Ectodermal cell (in vitro differentiated cells): ENCODE results near the gene CEBPB.

ENCODE experiments used
- H3K27ac ChIP-seq: 2 replicates; pipeline ENCODE4 v1.7.0; 2013; ENCODE audit warnings: mild to moderate bottlenecking, low read depth, low read length; ENCODE audit not compliant: insufficient read depth, poor library complexity, severe bottlenecking
- H3K27me3 ChIP-seq: 2 replicates; pipeline ENCODE4 v1.7.0; 2013; ENCODE audit warnings: mild to moderate bottlenecking, low read length; ENCODE audit not compliant: insufficient read depth, control insufficient read depth, poor library complexity, severe bottlenecking
- H3K36me3 ChIP-seq: one replicate; pipeline ENCODE4 v1.7.0; 2013; ENCODE audit warnings: low read length; ENCODE audit not compliant: control insufficient read depth, insufficient read depth
- H3K4me1 ChIP-seq: one replicate; pipeline ENCODE4 v1.7.0; 2013; ENCODE audit warnings: low read length; ENCODE audit not compliant: control insufficient read depth, insufficient read depth
- H3K4me3 ChIP-seq: 2 replicates; pipeline ENCODE4 v1.7.0; 2013; ENCODE audit warnings: low read depth, low read length, control low read depth; ENCODE audit not compliant: insufficient read depth
- H3K9me3 ChIP-seq: 2 replicates; pipeline ENCODE4 v1.7.0; 2013; ENCODE audit warnings: mild to moderate bottlenecking, low read length, moderate library complexity; ENCODE audit not compliant: control insufficient read depth
- WGBS, 2 experiments: methylation state at CpG; one replicate each; pipeline ENCODE4 v1.1.7; 2013; ENCODE audit warnings: missing lambda C conversion rate in 2 of 2; 5-methylcytosine and 5-hydroxymethylcytosine counted together

The CEBPB gene

GRCh38 chr20:50230871-50231560 lies 40.4 kb downstream of the CEBPB start:
- no peak overlapping the region for H3K27ac ChIP-seq
- WGBS, 2 experiments = 87 to 88% methylated on average over 9 of the region's 9 CpGs
- H3K9me3 ChIP-seq = no peaks in the 10 kb centered on the region
- H3K4me1 ChIP-seq = no peaks in the 10 kb centered on the region
- no peaks in the 10 kb centered on the region for H3K36me3 ChIP-seq
- H3K27me3 ChIP-seq = no peaks in the 10 kb centered on the region
- H3K4me3 ChIP-seq = no peak overlapping the region

GRCh38 chr20:50231854-50232253 lies 41.2 kb downstream of the CEBPB start:
- WGBS, 2 experiments = 92 to 94% methylated on average over 6 of the region's 6 CpGs
- Histone ChIP-seq H3K9me3 (no peaks in the 10 kb centered on the region), H3K4me1 (no peaks in the 10 kb centered on the region), H3K27me3 (no peaks in the 10 kb centered on the region), H3K27ac (no peak overlapping the region), H3K36me3 (no peaks in the 10 kb centered on the region), H3K4me3 (no peak overlapping the region)

- H3K27me3 ChIP-seq = no peaks in the 10 kb centered on the region
- H3K4me1 ChIP-seq = no peaks in the 10 kb centered on the region
- H3K4me3 ChIP-seq = no peak overlapping the region
- no peaks in the 10 kb centered on the region for H3K9me3 ChIP-seq
- H3K36me3 ChIP-seq = no peaks in the 10 kb centered on the region
- WGBS, 2 experiments = 92 to 93% methylated on average over 7 of the region's 7 CpGs
- H3K27ac ChIP-seq = no peak overlapping the region
Measured at GRCh38 chr20:50232651-50233324, 42.2 kb downstream of the CEBPB start.

GRCh38 chr20:50233325-50234212 lies 42.9 kb downstream of the CEBPB start:
- Histone ChIP-seq H3K9me3 (no peaks in the 10 kb centered on the region), H3K4me3 (no peak overlapping the region), H3K4me1 (no peaks in the 10 kb centered on the region), H3K36me3 (no peaks in the 10 kb centered on the region), H3K27me3 (no peaks in the 10 kb centered on the region), H3K27ac (no peak overlapping the region)
- 87 to 90% methylated on average over 19 of the region's 19 CpGs for WGBS, 2 experiments

- Histone ChIP-seq H3K9me3 (no peaks in the 10 kb centered on the region), H3K4me3 (no peak overlapping the region), H3K27ac (no peak overlapping the region), H3K27me3 (no peaks in the 10 kb centered on the region), H3K4me1 (no peaks in the 10 kb centered on the region), H3K36me3 (no peaks in the 10 kb centered on the region)
- 92 to 95% methylated on average over 12 of the region's 12 CpGs for WGBS, 2 experiments
Measured at GRCh38 chr20:50234288-50234687, 43.7 kb downstream of the CEBPB start.

- Histone ChIP-seq H3K36me3 (no peaks in the 10 kb centered on the region), H3K4me3 (no peak overlapping the region), H3K4me1 (no peaks in the 10 kb centered on the region), H3K9me3 (no peaks in the 10 kb centered on the region), H3K27me3 (no peaks in the 10 kb centered on the region), H3K27ac (no peak overlapping the region)
- WGBS, 2 experiments = 93 to 95% methylated on average over 4 of the region's 4 CpGs
Measured at GRCh38 chr20:50237349-50237748, 46.7 kb downstream of the CEBPB start.

GRCh38 chr20:50238081-50238800 lies 47.6 kb downstream of the CEBPB start:
- WGBS, 2 experiments = 92 to 93% methylated on average over 18 to 19 of the region's 19 CpGs
- H3K4me3 ChIP-seq = no peak overlapping the region
- H3K27me3 ChIP-seq = no peaks in the 10 kb centered on the region
- H3K36me3 ChIP-seq = no peaks in the 10 kb centered on the region
- no peaks in the 10 kb centered on the region for H3K4me1 ChIP-seq
- no peaks in the 10 kb centered on the region for H3K9me3 ChIP-seq
- no peak overlapping the region for H3K27ac ChIP-seq

GRCh38 chr20:50240092-50240491 lies 49.5 kb downstream of the CEBPB start:
- Histone ChIP-seq H3K4me3 (no peak overlapping the region), H3K27me3 (no peaks in the 10 kb centered on the region), H3K9me3 (no peaks in the 10 kb centered on the region), H3K36me3 (no peaks in the 10 kb centered on the region), H3K4me1 (no peaks in the 10 kb centered on the region), H3K27ac (no peak overlapping the region)
- 84 to 87% methylated on average over 8 to 9 of the region's 9 CpGs for WGBS, 2 experiments

GRCh38 chr20:50242178-50242514 lies 51.5 kb downstream of the CEBPB start:
- no peak overlapping the region for H3K27ac ChIP-seq
- H3K36me3 ChIP-seq = no peaks in the 10 kb centered on the region
- no peaks in the 10 kb centered on the region for H3K9me3 ChIP-seq
- H3K4me3 ChIP-seq = no peak overlapping the region
- no peaks in the 10 kb centered on the region for H3K4me1 ChIP-seq
- whole genome bisulfite sequencing, 2 experiments = 95 to 98% methylated on average over 6 of the region's 6 CpGs
- H3K27me3 ChIP-seq = no peaks in the 10 kb centered on the region
